Stomach smooth muscle (tissue), 2 donors: ENCODE results near the gene SEMA3D.

Experiments used
- H3K27ac ChIP-seq: one replicate; pipeline ENCODE4 v1.7.0; 2013; ENCODE audit warnings: mild to moderate bottlenecking, low read length, inconsistent platforms
- H3K27me3 ChIP-seq, 2 donors: one replicate each; pipeline ENCODE4 v1.7.0; 2013; ENCODE audit warnings: low read length in 2 of 2; ENCODE audit not compliant: insufficient read depth in 2 of 2, control insufficient read depth in 1 of 2
- H3K36me3 ChIP-seq, 2 donors: one replicate each; pipeline ENCODE4 v1.7.0; 2013; ENCODE audit warnings: low read length in 2 of 2; ENCODE audit not compliant: control insufficient read depth in 2 of 2, insufficient read depth in 2 of 2
- H3K4me1 ChIP-seq: one replicate; pipeline ENCODE4 v1.7.0; 2013; ENCODE audit warnings: low read length; ENCODE audit not compliant: control insufficient read depth, insufficient read depth
- H3K4me3 ChIP-seq, 2 donors: one replicate each; pipeline ENCODE4 v1.7.0; 2013; ENCODE audit warnings: low read length in 2 of 2
- H3K9ac ChIP-seq, 2 donors: one replicate each; pipeline ENCODE4 v1.7.0; 2013; ENCODE audit warnings: low read length in 2 of 2, mild to moderate bottlenecking in 1 of 2
- H3K9me3 ChIP-seq, 2 donors: one replicate each; pipeline ENCODE4 v1.7.0; 2013; ENCODE audit warnings: low read length in 2 of 2; ENCODE audit not compliant: control insufficient read depth in 2 of 2
- donor health status: healthy.
- donor health status: Pancreatic carcinoma.

Gene SEMA3D

DNA sequence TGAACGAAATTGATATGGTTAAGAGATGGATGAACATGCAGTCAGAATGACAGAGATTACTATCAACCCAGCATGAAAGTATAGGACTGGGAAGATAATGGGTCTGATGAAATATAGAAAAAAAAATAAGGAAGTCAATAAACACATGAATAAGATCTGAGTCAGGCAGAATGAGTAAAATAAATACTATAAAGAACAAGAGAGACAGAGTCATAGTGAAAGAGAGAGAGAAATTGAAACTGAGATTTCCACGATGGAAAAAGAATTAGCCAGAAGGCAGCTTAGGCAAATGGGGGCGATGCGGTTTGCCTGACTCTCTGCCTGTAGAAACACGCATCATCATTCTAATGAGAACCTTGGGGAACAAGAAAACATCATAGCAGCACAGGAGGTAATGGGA, 26.6 kb downstream of the SEMA3D start:
- no peaks in the 10 kb centered on the region for H3K36me3 ChIP-seq
- no peaks in the 10 kb centered on the region for H3K4me1 ChIP-seq
- no peaks in the 10 kb centered on the region for H3K27me3 ChIP-seq
- H3K9me3 ChIP-seq: no peaks in the 10 kb centered on the region
- no peak overlapping the region for H3K27ac ChIP-seq
- H3K9ac ChIP-seq: no peak overlapping the region
- no peak overlapping the region for H3K4me3 ChIP-seq

DNA sequence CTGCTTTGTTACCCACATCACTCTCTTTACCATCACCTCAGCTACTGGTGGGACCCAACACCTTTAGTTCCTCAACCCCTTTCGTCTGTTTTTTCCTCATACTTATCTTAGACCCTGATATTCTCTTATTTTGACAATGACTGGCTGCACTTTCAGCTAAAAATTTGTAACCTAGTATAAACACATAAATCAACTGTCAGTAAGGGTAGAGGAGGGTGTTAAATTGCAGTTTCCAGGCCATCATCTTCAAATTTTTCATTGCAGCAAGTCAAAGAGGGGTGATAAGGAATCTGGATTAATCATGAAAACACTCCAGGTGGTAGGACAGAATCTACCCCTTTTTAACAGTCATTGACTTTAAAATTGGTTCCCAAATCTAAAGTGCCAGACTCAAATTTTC, 27.9 kb downstream of the SEMA3D start:
- Histone ChIP-seq H3K36me3 (no peaks in the 10 kb centered on the region), H3K27ac (no peak overlapping the region), H3K27me3 (no peaks in the 10 kb centered on the region), H3K4me3 (no peak overlapping the region), H3K9ac (no peak overlapping the region), H3K9me3 (no peaks in the 10 kb centered on the region), H3K4me1 (no peaks in the 10 kb centered on the region)

DNA sequence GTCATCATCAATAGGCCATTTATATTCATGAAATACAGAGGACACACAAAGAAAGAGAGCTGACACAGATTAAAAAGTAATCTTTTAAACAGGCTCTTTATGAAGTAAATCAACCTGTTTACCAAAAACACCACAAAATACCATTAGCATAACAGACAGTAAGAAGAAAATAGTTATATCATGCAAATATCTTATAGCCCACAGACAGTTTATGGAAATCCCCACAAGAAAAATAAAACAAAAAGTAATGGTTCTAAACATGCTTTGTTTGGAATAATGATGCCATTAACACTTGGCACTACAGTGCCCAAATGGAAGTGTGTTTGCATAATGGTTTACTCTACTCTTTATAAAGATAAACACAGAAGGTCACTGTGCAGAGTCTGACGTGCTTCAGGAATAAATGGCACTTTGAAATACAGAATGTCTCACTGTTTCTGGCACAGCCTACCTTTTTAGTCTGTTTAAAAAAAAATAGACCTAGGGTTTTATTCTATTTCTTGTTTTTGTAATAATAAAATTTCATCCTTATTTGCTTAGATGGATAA, 30.1 kb downstream of the SEMA3D start:
- H3K9ac ChIP-seq: no peak overlapping the region

DNA sequence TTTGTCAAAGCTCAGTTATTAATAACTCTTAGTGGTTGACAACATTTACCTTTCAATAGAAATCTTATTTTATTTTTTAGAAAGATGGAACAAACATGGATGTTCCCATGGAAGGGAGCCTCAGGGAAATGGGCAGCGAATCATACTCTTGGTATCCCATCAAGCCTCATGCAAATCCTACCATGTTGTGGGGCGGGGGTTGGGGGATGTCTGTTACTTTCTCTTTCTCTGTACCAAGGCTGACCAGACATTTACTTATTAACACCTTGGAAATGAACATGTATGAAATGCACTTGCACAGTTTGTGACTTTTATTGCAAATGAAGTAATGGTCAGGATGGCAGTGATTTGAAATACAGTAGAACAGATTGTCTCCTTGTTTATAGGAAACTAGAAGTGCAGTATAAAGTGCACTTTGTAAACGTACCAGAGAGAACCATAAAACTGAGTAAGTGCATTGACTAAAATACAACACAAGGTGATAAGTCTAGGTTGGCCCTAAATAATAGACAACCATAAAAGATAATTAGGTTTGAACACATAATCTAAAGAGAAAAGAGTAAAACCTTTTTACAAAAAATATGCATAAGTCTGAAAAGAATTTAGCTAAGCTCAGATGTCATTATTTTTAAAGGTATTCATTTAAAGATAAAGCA, 32.4 kb downstream of the SEMA3D start:
- no peaks in the 10 kb centered on the region for H3K9me3 ChIP-seq

More for the DNA sequence above, 30.1 kb downstream of the SEMA3D start:
- H3K36me3 ChIP-seq: no peaks in the 10 kb centered on the region
- H3K27me3 ChIP-seq: no peaks in the 10 kb centered on the region
- no peaks in the 10 kb centered on the region for H3K4me1 ChIP-seq
- no peaks in the 10 kb centered on the region for H3K9me3 ChIP-seq
- H3K27ac ChIP-seq: no peak overlapping the region
- H3K4me3 ChIP-seq: no peak overlapping the region

DNA sequence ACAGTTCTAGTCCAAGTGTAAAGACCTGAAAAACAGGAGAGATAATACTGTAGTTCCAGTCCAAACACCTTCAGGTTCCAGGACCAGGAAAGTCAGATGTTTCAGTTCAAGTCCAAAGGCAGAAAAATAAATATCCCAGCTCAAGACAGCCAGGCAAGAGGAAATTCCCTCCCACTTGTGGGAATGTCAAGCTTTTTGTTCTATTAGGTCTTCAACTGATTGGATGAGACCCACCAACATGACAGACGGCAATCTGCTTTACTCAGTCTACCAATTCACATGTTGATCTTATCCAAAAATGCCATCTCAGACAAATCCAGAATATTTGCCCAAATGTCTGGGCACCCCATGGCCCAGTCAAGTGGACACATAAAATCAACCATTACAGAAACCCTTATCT, 33.1 kb downstream of the SEMA3D start:
- Histone ChIP-seq H3K27ac (no peak overlapping the region), H3K4me1 (no peaks in the 10 kb centered on the region)

More for the DNA sequence above, 32.4 kb downstream of the SEMA3D start:
- no peaks in the 10 kb centered on the region for H3K4me1 ChIP-seq
- no peaks in the 10 kb centered on the region for H3K36me3 ChIP-seq
- no peak overlapping the region for H3K27ac ChIP-seq
- H3K27me3 ChIP-seq: no peaks in the 10 kb centered on the region
- no peak overlapping the region for H3K9ac ChIP-seq
- no peak overlapping the region for H3K4me3 ChIP-seq

DNA sequence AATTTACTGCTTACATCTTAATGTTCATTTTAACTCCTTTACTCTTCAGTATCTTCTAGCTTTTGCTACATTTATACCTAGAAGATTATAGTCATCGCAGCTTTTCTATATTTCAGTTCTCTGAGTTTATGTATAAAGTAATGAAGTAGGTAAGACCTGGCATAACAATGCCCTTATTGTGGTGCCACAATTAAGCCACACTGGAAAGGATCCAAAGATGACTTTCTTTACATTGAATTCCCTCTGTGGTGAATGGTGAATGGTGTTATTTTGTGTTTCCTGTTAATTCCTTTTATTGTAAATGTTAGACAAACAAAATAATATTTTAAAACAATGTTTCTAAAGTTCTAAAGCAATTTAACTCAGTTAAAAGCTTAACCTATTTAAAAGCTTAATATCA, 36.2 kb downstream of the SEMA3D start:
- no peak overlapping the region for H3K4me3 ChIP-seq
- no peak overlapping the region for H3K9ac ChIP-seq
- no peaks in the 10 kb centered on the region for H3K36me3 ChIP-seq
- no peak overlapping the region for H3K27ac ChIP-seq
- no peaks in the 10 kb centered on the region for H3K9me3 ChIP-seq
- no peaks in the 10 kb centered on the region for H3K4me1 ChIP-seq
- no peaks in the 10 kb centered on the region for H3K27me3 ChIP-seq

More for the DNA sequence above, 33.1 kb downstream of the SEMA3D start:
- H3K36me3 ChIP-seq: no peaks in the 10 kb centered on the region
- no peak overlapping the region for H3K9ac ChIP-seq
- H3K4me3 ChIP-seq: no peak overlapping the region
- H3K27me3 ChIP-seq: no peaks in the 10 kb centered on the region
- H3K9me3 ChIP-seq: no peaks in the 10 kb centered on the region

DNA sequence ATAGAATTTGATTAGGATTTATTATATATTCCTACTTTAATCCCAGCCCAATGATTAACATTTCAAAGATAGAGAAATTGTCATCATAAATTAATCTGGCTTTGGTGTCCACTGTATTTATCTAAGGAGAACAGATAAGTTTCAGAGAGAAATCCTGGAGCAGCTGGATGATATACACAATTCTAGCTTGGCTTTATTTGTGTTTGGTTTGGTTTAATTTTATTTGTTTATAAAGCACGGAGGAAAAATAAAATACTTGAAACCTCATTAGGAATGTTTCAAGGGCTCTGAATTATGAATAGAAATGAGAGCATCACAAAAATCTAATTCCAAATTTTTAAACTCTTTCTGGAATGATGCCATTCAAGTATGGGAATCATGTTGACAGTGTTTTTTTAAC, 42.1 kb downstream of the SEMA3D start:
- Histone ChIP-seq H3K36me3 (no peaks in the 10 kb centered on the region), H3K27me3 (no peaks in the 10 kb centered on the region), H3K9ac (no peak overlapping the region), H3K4me3 (no peak overlapping the region), H3K27ac (no peak overlapping the region), H3K9me3 (no peaks in the 10 kb centered on the region), H3K4me1 (no peaks in the 10 kb centered on the region)

DNA sequence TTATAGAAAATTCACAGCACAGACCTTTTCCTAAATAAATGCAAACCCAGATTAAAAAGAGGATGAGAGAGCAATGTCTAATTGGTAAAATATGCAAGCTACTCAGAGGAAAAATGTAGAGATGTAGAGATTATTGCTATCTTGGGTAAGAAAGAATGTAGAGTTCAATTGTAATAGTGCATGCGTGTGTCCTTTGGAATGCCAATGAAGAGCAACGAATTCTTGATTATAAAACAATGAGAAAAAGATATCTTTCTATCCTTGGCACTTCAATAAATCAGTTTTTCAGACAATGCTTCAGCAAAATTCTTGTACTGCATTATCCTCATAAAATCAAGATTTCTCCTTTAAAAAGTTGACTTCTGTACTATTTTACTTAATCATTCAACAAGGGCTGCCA, 50.9 kb downstream of the SEMA3D start:
- no peak overlapping the region for H3K4me3 ChIP-seq
- H3K4me1 ChIP-seq: no peaks in the 10 kb centered on the region

DNA sequence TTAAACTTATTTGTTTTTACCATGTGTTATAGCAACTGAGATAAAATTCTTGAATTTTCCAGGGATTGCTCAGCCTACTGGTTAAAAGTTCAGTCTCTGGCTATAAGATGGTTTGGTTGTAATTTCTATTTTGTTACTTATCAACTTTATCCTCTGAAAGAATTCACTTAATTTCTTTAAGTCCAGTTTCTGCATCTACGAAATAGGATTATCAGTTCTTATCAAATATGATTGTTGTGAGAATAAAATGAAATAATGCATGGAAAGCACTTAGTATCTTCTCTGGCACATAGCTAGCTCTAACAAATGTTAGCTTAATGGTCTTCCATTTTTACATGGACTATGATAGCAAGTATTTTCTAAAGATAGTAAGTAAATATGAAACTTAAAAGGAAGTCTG, 53.3 kb downstream of the SEMA3D start:
- no peak overlapping the region for H3K4me3 ChIP-seq
- no peaks in the 10 kb centered on the region for H3K36me3 ChIP-seq
- H3K9me3 ChIP-seq: no peaks in the 10 kb centered on the region
- H3K9ac ChIP-seq: no peak overlapping the region
- no peaks in the 10 kb centered on the region for H3K4me1 ChIP-seq
- H3K27ac ChIP-seq: no peak overlapping the region
- H3K27me3 ChIP-seq: no peaks in the 10 kb centered on the region

More for the DNA sequence above, 50.9 kb downstream of the SEMA3D start:
- H3K27ac ChIP-seq: no peak overlapping the region
- no peaks in the 10 kb centered on the region for H3K9me3 ChIP-seq
- H3K27me3 ChIP-seq: no peaks in the 10 kb centered on the region
- H3K9ac ChIP-seq: no peak overlapping the region
- no peaks in the 10 kb centered on the region for H3K36me3 ChIP-seq

DNA sequence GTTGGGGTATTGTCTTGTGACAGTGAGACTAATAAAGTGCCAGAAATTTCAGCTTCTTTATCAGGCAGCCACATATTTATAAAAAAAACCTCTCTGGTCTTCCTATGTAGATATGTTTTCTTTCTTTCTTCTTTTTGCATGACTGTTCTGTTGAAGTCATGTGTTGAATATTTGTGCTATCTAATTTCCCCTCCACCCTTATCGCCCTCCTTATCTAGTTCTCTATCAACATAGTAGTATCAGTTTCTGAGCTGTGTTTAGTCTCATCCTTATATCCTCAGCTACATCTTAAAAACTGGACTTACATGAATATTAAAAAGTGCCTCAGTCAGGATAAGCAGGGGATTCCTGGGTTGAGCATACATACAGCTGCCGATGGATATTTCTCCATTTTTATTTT, 53.9 kb downstream of the SEMA3D start:
- Histone ChIP-seq H3K27ac (no peak overlapping the region), H3K4me3 (no peak overlapping the region), H3K27me3 (no peaks in the 10 kb centered on the region), H3K36me3 (no peaks in the 10 kb centered on the region), H3K9me3 (no peaks in the 10 kb centered on the region), H3K9ac (no peak overlapping the region), H3K4me1 (no peaks in the 10 kb centered on the region)

DNA sequence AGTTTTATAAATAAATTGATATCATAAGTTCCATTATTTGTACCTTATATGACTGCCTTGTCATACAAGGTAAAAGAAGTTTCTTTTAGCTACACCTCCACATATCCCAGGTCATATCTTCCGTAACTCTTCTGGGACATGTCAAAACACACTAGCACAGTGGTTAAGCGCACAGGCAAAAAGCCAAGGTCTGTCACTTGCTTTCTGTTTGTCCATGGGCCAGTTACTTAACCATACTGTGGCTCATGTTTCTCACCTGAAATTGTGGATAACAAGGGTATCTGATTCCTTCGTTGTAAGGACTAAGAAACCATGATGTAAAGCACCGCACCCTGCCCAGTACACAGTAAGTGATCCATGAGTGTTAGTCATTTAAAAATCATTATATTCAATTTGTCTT, 56.2 kb downstream of the SEMA3D start:
- Histone ChIP-seq H3K4me1 (no peaks in the 10 kb centered on the region), H3K36me3 (no peaks in the 10 kb centered on the region), H3K9ac (no peak overlapping the region), H3K9me3 (no peaks in the 10 kb centered on the region), H3K4me3 (no peak overlapping the region), H3K27ac (no peak overlapping the region), H3K27me3 (no peaks in the 10 kb centered on the region)
